ENCODE data around the gene SLC7A10. TPM values are rescaled to one million over a fixed set of nuclear protein-coding genes. Genes with fewer than 3 reads are reported as not detected.

SLC7A10 gene
- total RNA-seq, 1 donor from 2014 or later: 1.1 TPM

GRCh38 chr19:33252418-33252962, 26.8 kb upstream of the SLC7A10 start:
- intact Hi-C loops (cut with DNase I): no loop called here
- no peaks in the 10 kb centered on the region for H3K4me1 ChIP-seq
- TF ChIP-seq CTCF (IDR thresholded peaks at IDR 0.05): no peak
- DNase-seq (no peak), ATAC-seq (no peak)
- H3K27ac ChIP-seq: no peak overlapping the region
- no peaks in the 10 kb centered on the region for H3K27me3 ChIP-seq
- no peak overlapping the region for H3K4me3 ChIP-seq
- H3K9me3 ChIP-seq: no peaks in the 10 kb centered on the region
- H3K36me3 ChIP-seq: no peaks in the 10 kb centered on the region

GRCh38 chr19:33251526-33252090, 26.0 kb upstream of the SLC7A10 start:
- DNase-seq (no peak), ATAC-seq (no peak)
- TF ChIP-seq CTCF (IDR thresholded peaks at IDR 0.05): no peak
- intact Hi-C loops (cut with DNase I): no loop called here
- Histone ChIP-seq H3K36me3 (no peaks in the 10 kb centered on the region), H3K27me3 (no peaks in the 10 kb centered on the region), H3K4me1 (no peaks in the 10 kb centered on the region), H3K27ac (no peak overlapping the region), H3K4me3 (no peak overlapping the region), H3K9me3 (no peaks in the 10 kb centered on the region)

- Histone ChIP-seq H3K9me3 (no peaks in the 10 kb centered on the region), H3K4me1 (no peaks in the 10 kb centered on the region), H3K27ac (no peak overlapping the region), H3K4me3 (no peak overlapping the region), H3K36me3 (no peaks in the 10 kb centered on the region), H3K27me3 (no peaks in the 10 kb centered on the region)
- ATAC-seq (no peak), DNase-seq (no peak)
- TF ChIP-seq CTCF (IDR thresholded peaks at IDR 0.05): no peak
- intact Hi-C loops (cut with DNase I): no loop called here
These were observed 25.4 kb upstream of the SLC7A10 start for GRCh38 chr19:33251076-33251475.

- ATAC-seq (no peak), DNase-seq (no peak)
- no peak overlapping the region for H3K4me3 ChIP-seq
- no peak for TF ChIP-seq CTCF (IDR thresholded peaks at IDR 0.05)
- intact Hi-C loops (cut with DNase I): no loop called here
- no peaks in the 10 kb centered on the region for H3K36me3 ChIP-seq
- no peaks in the 10 kb centered on the region for H3K4me1 ChIP-seq
- peaks cover 6% of the 10 kb centered on the region for H3K9me3 ChIP-seq
- no peaks in the 10 kb centered on the region for H3K27me3 ChIP-seq
- no peak overlapping the region for H3K27ac ChIP-seq
These were observed 24.9 kb upstream of the SLC7A10 start for GRCh38 chr19:33250500-33250899.

- intact Hi-C loops (cut with DNase I): no loop called here
- Histone ChIP-seq H3K4me1 (no peaks in the 10 kb centered on the region), H3K27ac (no peak overlapping the region), H3K36me3 (no peaks in the 10 kb centered on the region), H3K4me3 (no peak overlapping the region), H3K9me3 (peaks cover 8% of the 10 kb centered on the region), H3K27me3 (no peaks in the 10 kb centered on the region)
- no peak for DNase-seq
- TF ChIP-seq CTCF (IDR thresholded peaks at IDR 0.05): no peak
- no peak for ATAC-seq
These were observed 24.2 kb upstream of the SLC7A10 start for GRCh38 chr19:33249740-33250366.
